Effector memory CD8-positive, alpha-beta T cell (primary cell): Measurements from ENCODE around the gene GNG12.

Experiments used
- ATAC-seq: fragments of 150-1000 bp; cut with Tn5 transposase; replicated peaks from 2 replicates; pipeline ENCODE4 v1.10.0; 2021; ENCODE audit warnings: mild to moderate bottlenecking, moderate library complexity
- DNase-seq, 3 experiments: peaks; one replicate each; pipeline ENCODE4 v3.0.0; 2021
- H3K27ac Mint-ChIP-seq, 2 donors: one replicate each; pipeline ENCODE4 v1.8.0; 2022; ENCODE audit warnings: mild to moderate bottlenecking in 2 of 2, mixed read lengths in 2 of 2, moderate library complexity in 2 of 2
- H3K27me3 Mint-ChIP-seq, 2 donors: one replicate each; pipeline ENCODE4 v1.8.0; 2022; ENCODE audit warnings: mixed read lengths in 2 of 2
- H3K36me3 Mint-ChIP-seq: one replicate; pipeline ENCODE4 v1.8.0; 2022; ENCODE audit warnings: mild to moderate bottlenecking, moderate library complexity, mixed read lengths; ENCODE audit not compliant: insufficient read depth
- H3K4me1 Mint-ChIP-seq, 2 donors: one replicate each; pipeline ENCODE4 v1.8.0; 2022; ENCODE audit warnings: low read depth in 2 of 2, mixed read lengths in 2 of 2
- H3K4me3 Mint-ChIP-seq, 2 donors: one replicate each; pipeline ENCODE4 v1.8.0; 2022; ENCODE audit warnings: mild to moderate bottlenecking in 2 of 2, mixed read lengths in 2 of 2, moderate library complexity in 2 of 2
- H3K9me3 Mint-ChIP-seq, 2 donors: one replicate each; pipeline ENCODE4 v1.8.0; 2022; ENCODE audit warnings: mixed read lengths in 2 of 2

Gene GNG12

DNA sequence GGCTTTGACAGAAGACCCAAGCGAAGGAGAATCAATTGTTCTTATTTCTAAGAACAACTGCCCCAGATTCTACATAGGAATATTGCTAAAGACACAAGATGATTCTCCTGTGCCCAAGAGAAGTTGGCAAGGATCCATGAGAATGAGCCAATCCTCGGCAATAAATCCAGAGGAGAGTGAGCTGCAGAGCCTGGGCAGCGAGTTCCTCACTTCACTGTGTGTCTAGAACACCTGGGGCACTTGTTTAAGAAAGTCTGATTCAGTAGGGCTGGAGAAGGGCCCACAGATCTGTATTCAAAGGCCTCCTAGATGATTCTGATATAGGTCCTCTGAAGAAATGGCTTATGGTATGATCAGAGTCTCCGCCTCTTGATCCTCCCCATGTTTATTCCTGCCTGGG, 116.5 kb downstream of the GNG12 start:
- peaks cover 0 to 2% of the 10 kb centered on the region in 2 donors for H3K4me1 Mint-ChIP-seq
- no peaks in the 10 kb centered on the region for H3K27me3 Mint-ChIP-seq
- H3K4me3 Mint-ChIP-seq, result no peak overlapping the region
- no peak overlapping the region for H3K27ac Mint-ChIP-seq
- no peaks in the 10 kb centered on the region for H3K36me3 Mint-ChIP-seq
- H3K9me3 Mint-ChIP-seq, result no peaks in the 10 kb centered on the region
- DNase-seq, result no peak
- no peak for ATAC-seq

- Mint-ChIP-seq H3K4me1 (peaks cover 0 to 2% of the 10 kb centered on the region in 2 donors), H3K27ac (no peak overlapping the region), H3K36me3 (no peaks in the 10 kb centered on the region), H3K27me3 (no peaks in the 10 kb centered on the region), H3K9me3 (no peaks in the 10 kb centered on the region), H3K4me3 (no peak overlapping the region)
- ATAC-seq (no peak), DNase-seq (no peak)
These were observed 117.4 kb downstream of the GNG12 start for GRCh38 chr1:67715819-67716218.

GRCh38 chr1:67713057-67713846, 120.0 kb downstream of the GNG12 start:
- Mint-ChIP-seq H3K27ac (no peak overlapping the region), H3K36me3 (no peaks in the 10 kb centered on the region), H3K4me3 (no peak overlapping the region), H3K9me3 (no peaks in the 10 kb centered on the region), H3K27me3 (no peaks in the 10 kb centered on the region), H3K4me1 (peaks cover 0 to 2% of the 10 kb centered on the region in 2 donors)
- ATAC-seq, result no peak
- no peak for DNase-seq

DNA sequence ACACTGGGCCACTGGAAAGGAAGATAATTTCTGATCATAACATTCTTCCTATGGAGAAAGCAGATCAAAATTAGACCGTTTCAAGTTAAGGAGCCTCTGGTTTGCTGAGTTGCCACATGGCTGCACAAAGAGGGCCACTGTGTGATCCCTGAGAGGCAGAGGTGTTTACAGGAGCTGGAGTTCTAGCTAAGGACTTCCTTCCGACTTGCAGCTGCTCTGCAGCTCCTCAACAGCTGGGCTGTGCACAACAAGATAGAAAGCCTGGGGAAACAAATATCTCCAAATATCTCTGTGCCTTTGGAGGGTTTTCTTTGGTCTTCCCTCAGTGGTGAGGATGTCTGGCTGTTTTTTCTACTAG, 121.4 kb downstream of the GNG12 start:
- no peaks in the 10 kb centered on the region for H3K9me3 Mint-ChIP-seq
- DNase-seq (no peak), ATAC-seq (no peak)
- H3K27ac Mint-ChIP-seq, result no peak overlapping the region
- H3K36me3 Mint-ChIP-seq, result no peaks in the 10 kb centered on the region
- H3K4me3 Mint-ChIP-seq, result no peak overlapping the region
- H3K4me1 Mint-ChIP-seq, result peaks cover 0 to 2% of the 10 kb centered on the region in 2 donors
- H3K27me3 Mint-ChIP-seq, result no peaks in the 10 kb centered on the region

DNA sequence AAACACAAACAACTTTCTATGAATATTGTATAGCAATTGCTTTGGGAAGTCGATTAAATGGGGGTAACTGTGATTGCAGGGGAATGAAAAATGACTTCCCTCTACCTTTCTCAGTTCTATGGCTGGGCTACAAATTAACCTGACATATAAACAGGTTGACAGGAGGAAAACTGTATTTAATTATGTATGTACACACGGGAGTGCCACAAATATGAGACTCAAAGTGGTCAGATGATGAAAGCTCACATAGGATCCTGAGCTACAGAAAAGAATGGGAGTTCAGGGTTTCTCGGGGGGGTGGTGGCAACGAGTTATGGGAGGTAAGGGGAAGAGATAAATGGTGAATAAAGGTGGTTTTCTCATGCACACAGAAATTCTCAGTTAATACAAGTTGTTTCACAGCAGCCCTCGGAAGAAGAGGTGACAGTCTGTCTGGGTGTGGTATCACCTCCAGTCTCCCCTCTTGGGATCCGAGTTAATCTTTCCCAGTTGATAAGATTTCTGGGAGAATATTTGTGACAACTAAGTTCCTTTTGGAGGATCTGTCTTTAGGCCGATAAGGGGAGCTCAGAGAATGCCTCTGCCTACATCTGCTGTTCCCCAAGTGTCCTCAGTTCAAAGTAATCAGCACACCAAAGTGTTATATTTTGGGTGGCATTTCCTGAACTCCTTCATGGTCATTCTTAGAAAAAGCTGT, 122.0 kb downstream of the GNG12 start:
- Mint-ChIP-seq H3K27ac (peak overlapping the region in 1 of 2 donors; percentile 8), H3K4me3 (no peak overlapping the region), H3K27me3 (no peaks in the 10 kb centered on the region), H3K36me3 (no peaks in the 10 kb centered on the region), H3K9me3 (no peaks in the 10 kb centered on the region), H3K4me1 (peaks cover 0 to 2% of the 10 kb centered on the region in 2 donors)
- ATAC-seq, result no peak
- DNase-seq, result no peak

GRCh38 chr1:67710417-67710816, 122.8 kb downstream of the GNG12 start:
- no peak for DNase-seq

DNA sequence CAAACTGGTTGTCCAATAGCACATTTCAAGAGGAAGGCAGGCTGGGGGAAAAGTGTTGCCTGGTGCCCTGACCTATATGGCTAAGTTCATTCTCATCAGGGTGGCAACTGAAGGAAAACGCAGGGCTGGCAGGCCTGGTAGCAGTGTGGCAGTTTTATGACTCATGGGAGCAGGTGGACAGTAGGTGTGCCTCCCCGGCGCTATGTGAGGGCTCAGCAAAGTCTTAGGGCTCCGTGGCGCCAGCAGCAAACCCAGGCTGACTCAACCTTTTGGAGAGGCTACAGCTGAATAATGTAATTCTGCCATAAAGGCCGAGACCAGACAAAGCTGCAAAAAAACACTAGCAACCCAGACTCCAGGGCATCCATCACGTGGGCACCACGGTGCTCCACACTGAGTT, 124.7 kb downstream of the GNG12 start:
- H3K4me3 Mint-ChIP-seq, result no peak overlapping the region
- peaks cover 0 to 2% of the 10 kb centered on the region in 2 donors for H3K4me1 Mint-ChIP-seq
- H3K36me3 Mint-ChIP-seq, result no peaks in the 10 kb centered on the region
- no peak overlapping the region for H3K27ac Mint-ChIP-seq
- DNase-seq (no peak), ATAC-seq (no peak)
- H3K9me3 Mint-ChIP-seq, result no peaks in the 10 kb centered on the region
- no peaks in the 10 kb centered on the region for H3K27me3 Mint-ChIP-seq

More at GRCh38 chr1:67710417-67710816, 122.8 kb downstream of the GNG12 start:
- Mint-ChIP-seq H3K9me3 (no peaks in the 10 kb centered on the region), H3K4me3 (no peak overlapping the region), H3K27me3 (no peaks in the 10 kb centered on the region), H3K27ac (peak overlapping the region in 1 of 2 donors; percentile 8), H3K4me1 (peaks cover 0 to 2% of the 10 kb centered on the region in 2 donors), H3K36me3 (no peaks in the 10 kb centered on the region)
- ATAC-seq, result no peak

DNA sequence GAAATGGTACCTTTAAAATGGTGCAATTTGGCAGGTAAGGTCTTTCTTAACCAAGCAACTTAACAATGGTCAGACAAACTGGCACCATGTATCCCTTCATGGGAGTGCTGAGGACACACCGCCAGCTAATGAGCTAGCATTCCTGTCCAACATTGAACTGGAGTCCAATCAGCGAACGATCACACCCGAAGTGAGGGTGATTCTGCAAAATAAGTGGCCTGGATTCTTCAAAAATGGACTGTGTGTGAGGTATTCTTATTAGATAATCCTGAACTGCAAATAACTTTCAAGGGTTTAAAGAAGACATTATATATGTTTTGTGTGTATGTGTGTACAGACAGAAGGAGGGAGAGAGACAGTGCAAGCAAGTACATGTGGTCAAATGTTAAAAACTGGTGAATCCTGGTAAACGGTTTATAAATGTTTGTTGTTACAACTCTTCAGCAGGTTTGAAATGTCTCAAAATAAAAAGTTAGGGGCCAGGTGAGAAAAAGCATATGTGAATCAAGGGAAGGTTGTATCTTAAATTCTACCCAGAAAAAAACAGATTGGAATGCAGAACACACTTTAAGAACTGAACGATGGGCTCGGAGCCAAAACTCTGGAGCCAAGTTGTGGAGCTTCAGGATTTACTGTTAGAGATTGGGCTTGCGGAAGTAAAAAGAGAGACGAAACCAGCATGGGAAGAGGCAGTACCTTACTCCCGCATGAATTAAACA, 127.4 kb downstream of the GNG12 start:
- no peaks in the 10 kb centered on the region for H3K36me3 Mint-ChIP-seq

DNA sequence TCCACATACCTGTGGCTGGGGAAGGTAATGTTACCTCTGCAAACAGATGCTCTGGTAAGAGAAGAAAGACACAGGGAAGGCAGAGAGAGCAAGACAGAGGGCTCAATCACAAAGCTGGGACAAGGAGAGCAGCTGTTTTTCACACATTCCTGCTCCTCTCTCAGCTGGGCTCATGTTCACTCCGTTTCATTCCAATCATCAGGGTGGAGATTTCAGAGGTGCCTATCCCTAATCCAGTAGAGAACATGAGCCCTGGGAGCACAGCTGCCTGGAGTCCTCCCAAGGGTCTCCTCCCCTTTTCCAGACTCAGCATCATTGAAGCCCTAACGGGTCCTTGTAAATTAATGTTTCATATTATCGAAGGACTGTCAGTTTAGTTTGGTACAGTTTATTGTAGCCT, 128.9 kb downstream of the GNG12 start:
- ATAC-seq (no peak), DNase-seq (no peak)
- Mint-ChIP-seq H3K4me3 (no peak overlapping the region), H3K36me3 (no peaks in the 10 kb centered on the region), H3K9me3 (no peaks in the 10 kb centered on the region), H3K27me3 (peaks cover 5 to 12% of the 10 kb centered on the region in 2 donors), H3K4me1 (no peaks in the 10 kb centered on the region), H3K27ac (no peak overlapping the region)

More for the DNA sequence above, 127.4 kb downstream of the GNG12 start:
- ATAC-seq (no peak), DNase-seq (no peak)
- Mint-ChIP-seq H3K9me3 (no peaks in the 10 kb centered on the region), H3K4me3 (no peak overlapping the region), H3K27me3 (peaks cover 4 to 6% of the 10 kb centered on the region in 2 donors), H3K27ac (no peak overlapping the region), H3K4me1 (no peaks in the 10 kb centered on the region)

DNA sequence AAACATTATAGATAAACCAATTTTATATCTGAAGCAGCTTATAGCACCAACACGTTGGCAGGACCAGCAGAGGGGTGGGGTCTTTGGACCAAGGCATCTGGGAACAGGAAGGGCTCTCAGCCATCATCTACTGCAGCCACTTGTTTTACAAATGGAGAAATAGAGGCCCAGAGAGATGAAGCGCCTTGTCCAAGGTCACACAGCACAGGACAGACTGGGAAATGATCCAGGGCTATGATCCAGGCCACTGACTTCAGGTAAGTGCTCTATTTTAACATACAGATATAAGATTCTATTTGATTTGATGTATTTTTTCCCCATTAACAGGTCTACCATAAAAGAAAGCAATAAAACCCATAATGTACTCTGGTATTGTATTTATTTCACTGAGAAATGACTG, 131.4 kb downstream of the GNG12 start:
- H3K9me3 Mint-ChIP-seq, result no peaks in the 10 kb centered on the region
- H3K27ac Mint-ChIP-seq, result no peak overlapping the region
- no peak for DNase-seq
- no peak for ATAC-seq
- H3K4me3 Mint-ChIP-seq, result no peak overlapping the region
- H3K27me3 Mint-ChIP-seq, result peaks cover 5 to 12% of the 10 kb centered on the region in 2 donors
- H3K4me1 Mint-ChIP-seq, result no peaks in the 10 kb centered on the region
- no peaks in the 10 kb centered on the region for H3K36me3 Mint-ChIP-seq

- Mint-ChIP-seq H3K27ac (no peak overlapping the region), H3K9me3 (no peaks in the 10 kb centered on the region), H3K27me3 (peaks cover 5 to 12% of the 10 kb centered on the region in 2 donors), H3K36me3 (no peaks in the 10 kb centered on the region), H3K4me3 (no peak overlapping the region), H3K4me1 (no peaks in the 10 kb centered on the region)
- DNase-seq, result no peak
- no peak for ATAC-seq
These were observed 132.4 kb downstream of the GNG12 start for GRCh38 chr1:67700692-67701410.

DNA sequence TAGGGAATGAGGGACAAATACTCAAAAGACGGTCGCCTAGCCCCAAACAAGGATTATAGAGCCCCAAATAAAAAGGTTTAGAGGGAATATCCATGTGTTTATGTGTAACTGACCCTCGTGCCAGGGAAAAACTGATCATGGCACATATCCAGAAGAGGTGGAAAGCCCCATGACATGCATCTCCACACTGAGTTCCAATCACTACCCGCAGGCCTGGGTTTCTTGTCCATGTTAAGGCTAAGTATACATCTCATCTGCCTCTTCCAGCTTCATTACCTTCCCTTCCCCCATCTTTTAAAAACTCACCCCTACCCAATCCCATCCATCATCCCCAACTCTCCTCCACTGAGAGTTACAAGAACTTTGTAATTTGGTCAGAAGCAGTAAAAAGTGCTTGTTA, 133.0 kb downstream of the GNG12 start:
- Mint-ChIP-seq H3K27me3 (peaks cover 5 to 12% of the 10 kb centered on the region in 2 donors), H3K4me3 (no peak overlapping the region), H3K9me3 (no peaks in the 10 kb centered on the region), H3K4me1 (no peaks in the 10 kb centered on the region), H3K36me3 (no peaks in the 10 kb centered on the region), H3K27ac (no peak overlapping the region)
- DNase-seq (no peak), ATAC-seq (no peak)

GRCh38 chr1:67696708-67697107, 136.6 kb downstream of the GNG12 start:
- Mint-ChIP-seq H3K36me3 (no peaks in the 10 kb centered on the region), H3K9me3 (no peaks in the 10 kb centered on the region), H3K27me3 (peaks cover 5 to 12% of the 10 kb centered on the region in 2 donors), H3K4me3 (no peak overlapping the region), H3K4me1 (no peaks in the 10 kb centered on the region), H3K27ac (no peak overlapping the region)
- ATAC-seq, result no peak
- DNase-seq, result no peak
